ENCODE results near the gene N4BP2. TPM values are rescaled to one million over a fixed set of nuclear protein-coding genes. Genes with fewer than 3 reads are reported as not detected.

N4BP2 gene
- total RNA-seq, 1 experiment from 2014 or later = 31.7 TPM

GRCh38 chr4:40119344-40119743, 62.7 kb downstream of the N4BP2 start:
- H3K9me3 Mint-ChIP-seq = no peaks in the 10 kb centered on the region
- POLR2A ChIA-PET = no interaction called here
- H3K4me1 Mint-ChIP-seq = peaks cover 32% of the 10 kb centered on the region
- no peak for TF ChIP-seq JAZF1 (CRISPR knock-in tag; IDR thresholded peaks at IDR 0.05)
- TF ChIP-seq NFATC4 (CRISPR knock-in tag; IDR thresholded peaks at IDR 0.05) = no peak
- TF ChIP-seq PREB (CRISPR knock-in tag; IDR thresholded peaks at IDR 0.05; ENCODE audit: borderline replicate concordance) = no peak
- no peak for TF ChIP-seq ETV6 (CRISPR knock-in tag; IDR thresholded peaks at IDR 0.05)
- no peak for TF ChIP-seq JUN (CRISPR knock-in tag; IDR thresholded peaks at IDR 0.05)
- no peak for TF ChIP-seq ZBTB43 (CRISPR knock-in tag; IDR thresholded peaks at IDR 0.05)
- TF ChIP-seq ATF2 (CRISPR knock-in tag; IDR thresholded peaks at IDR 0.05; ENCODE audit: borderline replicate concordance, low read depth) = no peak
- no peak for TF ChIP-seq ZBTB21 (CRISPR knock-in tag; IDR thresholded peaks at IDR 0.05; ENCODE audit: borderline replicate concordance)
- no peak for TF ChIP-seq FOXJ3 (CRISPR knock-in tag; IDR thresholded peaks at IDR 0.05; ENCODE audit: borderline replicate concordance)
- no peak for TF ChIP-seq GTF2I (CRISPR knock-in tag; conservative IDR thresholded peaks at IDR 0.05)
- TF ChIP-seq STAT6 (CRISPR knock-in tag; conservative IDR thresholded peaks at IDR 0.05; ENCODE audit: low read depth) = no peak
- TF ChIP-seq, protein P1, sequence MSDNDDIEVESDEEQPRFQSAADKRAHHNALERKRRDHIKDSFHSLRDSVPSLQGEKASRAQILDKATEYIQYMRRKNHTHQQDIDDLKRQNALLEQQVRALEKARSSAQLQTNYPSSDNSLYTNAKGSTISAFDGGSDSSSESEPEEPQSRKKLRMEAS (CRISPR knock-in tag; IDR thresholded peaks at IDR 0.05) = no peak
- ATAC-seq (peak; percentile 67), DNase-seq (ENCODE audit: low spot score) (no peak)
- peaks cover 24% of the 10 kb centered on the region for H3K36me3 Mint-ChIP-seq
- peak overlapping the region; percentile 63; the same call in 1 of the 2 replicates for H3K27ac Mint-ChIP-seq
- CTCF ChIA-PET = interaction anchor here (0.6 to 2.7 kb wide), 5 partner anchors 11 to 206 kb away, joined by 3 to 13 read pairs (median 5); no protein-coding TSS in a partner anchor
- no peaks in the 10 kb centered on the region for H3K27me3 Mint-ChIP-seq (ENCODE audit: low read depth)
- peak overlapping the region; percentile 29 for H3K4me3 Mint-ChIP-seq

- Mint-ChIP-seq H3K9me3 (no peaks in the 10 kb centered on the region), H3K27me3 (ENCODE audit: low read depth) (no peaks in the 10 kb centered on the region), H3K36me3 (peaks cover 31% of the 10 kb centered on the region), H3K27ac (peak overlapping the region; percentile 50; the same call in 1 of the 2 replicates), H3K4me1 (peaks cover 32% of the 10 kb centered on the region), H3K4me3 (no peak overlapping the region)
- ChIA-PET CTCF (interaction anchor here (0.9 kb wide), 1 partner anchor 28 kb away, joined by 4 read pairs; no protein-coding TSS in a partner anchor), POLR2A (no interaction called here)
- DNase-seq (ENCODE audit: low spot score) (no peak), ATAC-seq (no peak)
- TF ChIP-seq ATF1 (CRISPR knock-in tag; IDR thresholded peaks at IDR 0.05) = no peak
- no peak for TF ChIP-seq TEAD1 (CRISPR knock-in tag; IDR thresholded peaks at IDR 0.05)
- TF ChIP-seq NR1H2 (CRISPR knock-in tag; IDR thresholded peaks at IDR 0.05) = no peak
- TF ChIP-seq IRF1 (CRISPR knock-in tag; IDR thresholded peaks at IDR 0.05) = no peak
- no peak for TF ChIP-seq ZNF671 (CRISPR knock-in tag; IDR thresholded peaks at IDR 0.05)
- TF ChIP-seq ZNF138 (CRISPR knock-in tag; conservative IDR thresholded peaks at IDR 0.05) = no peak
- no peak for TF ChIP-seq TCF7 (CRISPR knock-in tag; IDR thresholded peaks at IDR 0.05; ENCODE audit: low read depth)
- TF ChIP-seq, protein P2, sequence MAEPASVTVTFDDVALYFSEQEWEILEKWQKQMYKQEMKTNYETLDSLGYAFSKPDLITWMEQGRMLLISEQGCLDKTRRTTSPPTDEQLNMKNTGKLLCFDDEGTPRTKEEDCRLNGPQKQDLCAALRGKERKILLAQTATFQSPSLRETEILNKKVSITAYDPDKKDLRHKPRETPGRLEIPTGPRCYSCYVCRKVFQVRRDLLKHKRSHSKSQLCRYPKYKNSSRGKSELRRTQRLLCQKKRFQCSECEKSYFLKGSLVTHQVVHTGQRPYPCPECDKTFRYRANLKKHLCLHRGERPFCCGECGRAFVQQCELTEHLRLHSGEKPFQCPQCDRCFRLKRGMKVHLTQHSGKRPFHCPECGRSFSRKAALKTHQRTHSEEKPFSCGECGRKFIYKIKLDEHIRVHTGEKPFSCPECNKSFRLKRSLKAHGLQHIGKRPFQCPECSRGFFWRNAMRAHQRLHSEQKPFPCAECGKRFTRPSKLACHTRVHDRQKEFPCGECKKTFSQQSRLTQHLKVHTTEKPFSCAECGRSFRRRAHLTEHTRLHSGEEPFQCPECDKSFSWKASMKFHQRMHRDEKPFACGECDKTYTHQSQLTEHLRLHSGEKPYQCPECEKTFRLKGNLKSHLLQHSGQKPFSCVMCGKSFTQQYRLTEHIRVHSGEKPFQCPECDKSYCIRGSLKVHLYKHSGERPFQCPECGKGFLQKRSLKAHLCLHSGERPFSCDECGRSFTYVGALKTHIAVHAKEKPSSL (CRISPR knock-in tag; conservative IDR thresholded peaks at IDR 0.05) = no peak
- TF ChIP-seq ZNF532 (CRISPR knock-in tag; IDR thresholded peaks at IDR 0.05; ENCODE audit: borderline replicate concordance) = no peak
Observed at GRCh38 chr4:40121515-40121914, 64.9 kb downstream of the N4BP2 start.

Measured in WTC11 (cell line).